Effector CD4-positive, alpha-beta T cell (primary cell): ENCODE results near the gene PDHA1.

Experiments
- DNase-seq: peaks from one replicate; pipeline ENCODE4 v3.0.0-alpha.2; 2020

Gene PDHA1

DNA sequence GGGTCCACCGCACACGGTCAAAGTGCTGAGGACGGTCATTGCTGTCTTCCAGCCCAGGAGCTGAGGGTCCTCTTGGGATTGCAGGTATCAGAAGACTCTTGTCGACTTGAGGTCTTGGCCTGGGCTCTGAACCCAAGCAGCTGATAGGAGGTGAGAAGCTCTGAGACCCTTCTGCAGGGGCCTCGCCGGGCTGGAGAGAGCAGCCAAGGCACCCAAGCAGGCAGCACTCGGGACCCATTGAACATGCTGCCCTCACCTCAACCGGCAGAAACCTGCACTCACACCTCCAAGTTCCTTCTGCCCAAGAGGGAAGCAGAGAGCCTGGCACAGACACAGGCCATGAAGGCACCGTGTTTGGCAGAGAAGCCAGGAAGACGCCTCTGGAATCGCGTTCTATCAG is 34.1 kb downstream of the PDHA1 start:
- DNase-seq: no peak

DNA sequence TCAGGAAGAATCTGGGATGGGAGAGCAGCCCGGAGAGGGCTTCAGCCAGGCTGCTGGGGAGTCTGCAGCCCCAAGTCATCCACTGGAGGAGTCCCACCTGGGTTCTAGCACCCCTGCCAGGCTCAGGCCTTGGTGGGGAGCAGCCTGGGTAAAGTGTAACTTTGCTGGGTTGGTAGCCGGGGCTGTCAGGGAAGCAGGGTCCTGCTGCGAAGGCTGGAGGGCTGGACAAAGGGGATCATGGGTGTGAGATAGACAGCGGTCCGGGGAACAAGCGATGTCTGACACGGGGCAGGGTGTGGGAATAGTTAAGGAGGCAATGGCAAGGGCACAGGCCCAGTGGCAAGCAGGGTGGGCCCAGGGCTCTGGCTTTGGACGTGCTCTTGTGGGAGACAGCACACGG is 37.6 kb downstream of the PDHA1 start:
- DNase-seq: no peak

DNA sequence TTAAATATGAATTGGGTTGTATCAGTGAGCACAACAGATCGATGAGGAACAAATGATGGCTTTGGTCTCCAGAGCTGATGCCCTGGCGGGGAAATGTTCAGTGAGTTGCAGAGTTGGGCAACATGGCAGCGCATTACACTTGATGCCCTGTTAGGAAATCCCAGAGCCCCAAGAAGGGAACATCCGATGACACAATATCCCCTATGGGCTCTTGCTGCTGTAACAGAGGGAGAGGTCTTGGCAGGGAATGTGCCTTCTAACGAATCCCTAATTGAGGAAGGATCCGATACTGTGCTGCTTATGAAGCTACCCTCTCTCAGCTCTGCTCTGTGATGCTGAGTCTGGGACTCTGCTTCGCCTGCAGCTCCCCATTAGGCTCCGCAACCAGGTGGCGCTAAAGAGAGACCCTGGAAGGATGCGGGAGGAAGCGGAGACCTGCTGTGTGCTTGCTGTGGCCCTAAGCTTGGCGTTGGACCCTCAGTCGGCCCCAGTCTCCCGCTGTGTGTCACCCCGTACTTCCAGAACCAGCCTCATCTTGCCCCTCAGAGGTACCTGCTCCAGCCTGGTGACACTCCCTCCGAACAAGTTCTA is 38.9 kb downstream of the PDHA1 start:
- DNase-seq: peak; percentile 31

DNA sequence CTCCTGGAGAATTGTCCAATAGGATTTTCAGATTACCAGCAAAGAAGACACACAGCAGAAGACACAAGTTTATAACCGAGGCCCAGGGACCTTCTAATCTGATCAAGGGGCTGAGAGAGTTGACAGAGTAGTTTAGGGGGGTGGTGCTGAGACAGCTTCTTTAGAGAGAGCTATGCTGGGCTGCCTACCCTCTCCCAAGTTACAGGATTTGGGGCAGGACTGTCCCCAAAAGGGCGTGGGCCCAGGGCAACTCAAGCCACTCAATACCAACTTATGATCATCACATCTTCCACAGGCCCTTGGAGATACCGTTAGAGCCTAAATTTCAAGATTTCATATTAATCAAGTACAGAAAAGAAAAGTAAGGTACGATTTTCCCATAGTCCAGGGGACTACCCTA is 43.0 kb downstream of the PDHA1 start:
- DNase-seq: no peak

DNA sequence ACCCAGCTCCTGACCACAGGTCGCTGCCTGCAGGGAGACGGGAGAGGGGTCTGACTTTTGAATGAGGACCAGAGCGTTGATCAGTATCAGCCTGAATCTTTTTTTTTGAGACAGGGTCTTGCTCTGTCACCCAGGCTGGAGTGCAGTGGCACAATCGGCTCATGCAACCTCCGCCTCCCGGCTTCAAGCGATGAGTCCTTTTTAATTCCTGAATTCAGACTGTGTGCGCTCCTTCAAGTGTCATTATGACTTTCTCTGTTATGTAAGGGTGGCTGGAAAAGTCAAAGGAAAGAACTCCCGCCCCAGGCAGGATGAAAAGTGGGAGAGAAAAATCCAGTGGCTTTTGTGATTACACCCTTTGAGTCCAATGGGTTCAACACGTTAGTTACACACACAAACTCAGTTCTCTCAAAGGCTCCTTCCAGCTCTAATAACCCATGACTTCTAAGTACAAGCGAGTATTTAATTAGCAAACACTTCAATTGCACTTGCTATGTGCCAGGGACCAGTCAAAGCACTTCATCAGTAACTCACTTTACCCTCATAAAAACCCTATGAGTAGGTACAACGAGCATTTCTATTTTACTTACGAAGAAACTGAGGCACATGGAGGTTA is 44.4 kb downstream of the PDHA1 start:
- no peak for DNase-seq

DNA sequence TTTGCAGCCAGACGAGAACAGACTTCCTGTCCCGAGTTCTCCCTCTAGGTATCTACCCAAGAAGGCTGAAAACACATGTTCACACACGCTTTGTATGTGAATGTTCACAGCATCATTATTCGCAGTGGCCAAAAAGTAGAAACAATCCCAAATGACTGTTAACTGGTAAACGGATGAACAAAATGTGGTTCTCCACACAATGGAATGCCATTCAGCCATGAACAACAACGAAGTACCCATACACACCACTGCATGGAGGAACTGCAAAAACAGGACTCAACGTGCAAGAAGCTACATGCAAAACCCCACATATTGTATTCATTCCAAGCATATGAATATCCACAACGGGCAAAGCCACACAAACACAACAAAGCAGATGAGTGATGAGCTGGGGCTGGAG is 45.0 kb downstream of the PDHA1 start:
- no peak for DNase-seq

DNA sequence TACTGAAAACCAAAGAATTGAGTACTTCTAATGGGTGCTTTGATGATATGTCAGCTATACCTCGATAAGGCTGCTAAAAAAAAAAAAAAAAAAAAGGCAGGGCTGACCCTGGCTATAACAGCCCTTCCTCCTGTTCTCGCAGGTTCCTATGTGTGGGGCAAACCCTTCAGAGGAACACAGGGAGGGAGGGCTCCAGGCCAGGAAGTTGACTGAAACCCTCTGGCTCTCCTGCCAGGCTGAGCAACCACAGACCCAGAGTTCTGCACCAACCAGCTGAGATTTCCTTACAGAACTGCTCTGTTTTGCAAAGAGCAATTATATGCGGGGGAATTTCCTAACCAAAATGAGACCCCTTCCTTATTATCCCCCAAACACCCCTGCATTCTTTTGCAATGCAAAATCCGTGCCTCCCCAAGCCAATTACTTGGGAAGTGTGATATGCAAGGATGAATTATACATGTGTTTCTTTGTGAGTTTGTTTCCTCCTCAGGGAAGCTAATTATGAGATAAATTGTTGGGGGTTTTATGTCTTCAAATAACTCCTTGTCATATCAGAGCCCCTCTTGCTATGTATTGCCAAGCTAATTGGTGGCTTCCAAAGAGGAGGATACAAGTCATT is 45.6 kb downstream of the PDHA1 start:
- DNase-seq: no peak

DNA sequence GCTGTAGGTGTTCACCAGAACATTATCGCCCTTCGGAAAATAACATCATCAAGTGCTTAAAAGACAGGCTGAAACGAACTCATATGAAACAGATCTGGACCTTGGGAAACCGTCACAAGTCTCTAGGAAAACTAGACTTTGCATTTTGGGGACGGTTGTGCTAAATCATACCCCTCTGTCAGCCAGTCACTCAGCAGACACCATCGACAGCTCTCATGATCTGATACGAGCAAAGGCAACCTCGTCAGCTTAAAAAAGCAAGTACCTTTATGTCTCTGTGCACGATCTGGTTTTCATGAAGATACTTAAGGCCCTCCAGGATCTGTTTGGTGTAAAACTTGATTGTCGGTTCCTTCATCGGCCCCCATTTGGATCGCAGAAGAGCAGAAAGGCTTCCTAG is 48.4 kb downstream of the PDHA1 start:
- DNase-seq: no peak

DNA sequence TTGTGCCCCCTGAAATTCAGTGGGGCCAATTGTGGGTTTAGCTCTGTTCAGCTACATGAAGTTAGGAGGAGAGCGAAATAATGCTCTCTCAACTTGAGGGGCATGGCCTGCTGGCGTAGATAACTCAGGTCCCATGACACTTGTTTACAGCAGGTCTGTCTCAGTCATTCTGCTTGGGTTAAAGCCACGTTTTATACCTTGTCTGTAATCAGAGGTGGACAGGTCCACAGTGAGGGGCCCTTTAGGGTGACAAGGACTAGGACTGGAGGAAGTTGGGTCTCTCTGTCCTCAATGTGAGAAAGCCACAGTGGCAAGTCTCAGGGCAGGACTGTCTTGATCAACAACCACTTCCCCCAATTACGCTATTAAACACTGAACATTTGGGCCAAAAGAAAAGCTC is 49.0 kb downstream of the PDHA1 start:
- no peak for DNase-seq

DNA sequence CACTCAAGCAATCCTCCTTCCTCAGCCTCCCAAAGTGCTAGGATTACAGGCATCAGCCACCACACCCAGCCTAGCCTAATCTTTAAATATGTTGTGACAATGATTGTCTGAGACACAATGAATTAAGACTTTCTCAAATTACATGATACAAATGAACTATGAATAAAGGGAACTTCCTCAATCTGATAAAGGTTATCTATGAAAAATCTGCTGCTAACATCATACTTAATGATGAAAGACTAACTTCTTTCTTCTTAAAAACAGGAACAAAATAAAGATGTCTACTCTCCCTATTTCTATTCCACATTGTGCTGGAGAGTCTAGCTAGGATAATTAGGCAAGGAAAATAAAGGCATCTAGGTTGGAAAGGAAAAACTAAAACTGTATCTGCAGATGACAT is 60.0 kb downstream of the PDHA1 start:
- no peak for DNase-seq

DNA sequence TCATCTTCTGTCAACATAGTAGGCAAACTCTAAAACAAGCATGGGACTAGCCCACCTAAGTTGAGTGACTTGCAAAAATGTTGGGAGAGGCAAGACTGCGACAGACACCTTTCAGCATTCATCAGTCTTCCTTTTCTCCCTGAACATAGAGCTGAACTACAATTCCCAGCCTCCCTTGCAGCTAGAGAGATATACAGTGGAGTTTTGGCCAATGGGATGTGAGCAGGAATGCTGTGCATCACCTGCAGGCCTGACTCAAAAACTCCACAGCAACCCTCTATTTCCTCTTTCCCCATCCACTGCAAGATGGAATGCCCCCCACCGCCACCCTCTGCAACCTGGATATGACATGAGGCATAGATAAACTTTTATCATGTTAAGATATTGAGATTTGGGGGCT is 66.5 kb downstream of the PDHA1 start:
- DNase-seq: no peak
